Activated CD8-positive, alpha-beta memory T cell treated with anti-CD3 and anti-CD28 coated beads for 4 hours (primary cell): ENCODE measurements around the gene TRMT2A.

Experiments used
- DNase-seq, 2 donors: peaks; one replicate each; pipeline ENCODE4 v3.0.0-alpha.2; 2020; ENCODE audit warnings: low read depth in 2 of 2

The TRMT2A gene

DNA sequence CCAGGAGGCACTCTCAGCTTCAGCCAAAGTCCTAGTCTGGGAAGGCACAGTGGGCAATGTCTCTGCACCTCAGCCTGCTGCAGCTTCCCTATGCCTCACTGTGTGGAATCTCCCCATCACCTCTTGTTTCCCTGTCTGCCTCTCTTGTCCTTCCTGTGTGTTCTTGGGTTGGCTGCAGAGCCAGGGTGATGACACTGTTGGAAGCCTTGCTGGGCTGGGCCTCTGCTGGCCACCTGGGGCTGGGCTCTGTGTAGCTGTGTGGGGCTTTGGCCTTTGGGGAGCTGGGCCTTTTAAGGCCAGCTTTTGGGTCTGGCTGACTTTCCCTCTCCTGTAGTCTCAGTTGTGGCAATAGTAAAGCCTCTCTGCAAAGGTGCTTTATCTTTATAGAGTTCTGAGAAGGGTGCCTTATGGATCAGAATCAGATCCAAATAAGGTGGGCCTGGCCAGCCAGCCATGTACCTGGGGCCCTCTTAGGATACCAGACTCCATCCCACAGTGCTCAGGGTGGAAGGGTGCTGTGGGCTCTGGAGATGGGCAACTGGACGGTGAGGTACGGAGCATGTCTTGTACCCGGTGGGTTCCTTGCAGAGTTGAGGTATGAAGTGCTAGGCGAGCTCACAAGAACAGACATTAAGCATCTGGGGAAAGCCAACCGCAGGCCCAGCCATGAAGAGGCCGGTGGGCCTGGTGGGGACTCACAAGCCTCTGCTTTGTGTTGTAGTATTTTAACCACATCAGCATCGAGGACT, 11.4 kb downstream of the TRMT2A start:
- DNase-seq, result no peak

DNA sequence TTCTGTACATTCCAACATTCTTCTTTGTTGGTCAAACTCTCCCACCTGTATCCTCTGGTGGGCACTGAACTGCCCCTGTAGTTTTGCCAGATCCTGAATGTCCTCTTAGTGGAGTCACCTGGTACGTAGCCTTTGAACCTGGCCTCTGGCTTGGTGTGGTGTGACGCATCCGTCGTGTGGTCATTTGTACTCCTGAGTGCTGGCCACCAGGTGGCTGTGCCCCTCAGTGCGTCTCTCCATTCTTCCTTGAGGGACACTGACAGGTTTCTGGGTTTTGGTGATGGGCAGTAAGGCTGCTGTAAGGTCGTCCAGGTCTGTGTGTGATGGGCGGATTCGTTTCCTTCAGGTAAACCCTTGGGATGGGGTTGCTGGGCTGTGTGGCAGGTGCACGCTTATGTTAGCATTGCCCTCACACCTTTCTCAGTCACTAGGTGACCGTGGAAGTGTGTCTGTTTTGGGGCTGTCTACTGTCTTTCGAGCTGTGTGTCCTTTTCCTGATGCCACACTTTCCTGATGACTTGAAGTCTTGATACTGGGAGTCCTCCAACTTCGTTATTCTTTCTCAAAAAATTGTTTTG, 14.7 kb downstream of the TRMT2A start:
- no peak for DNase-seq

DNA sequence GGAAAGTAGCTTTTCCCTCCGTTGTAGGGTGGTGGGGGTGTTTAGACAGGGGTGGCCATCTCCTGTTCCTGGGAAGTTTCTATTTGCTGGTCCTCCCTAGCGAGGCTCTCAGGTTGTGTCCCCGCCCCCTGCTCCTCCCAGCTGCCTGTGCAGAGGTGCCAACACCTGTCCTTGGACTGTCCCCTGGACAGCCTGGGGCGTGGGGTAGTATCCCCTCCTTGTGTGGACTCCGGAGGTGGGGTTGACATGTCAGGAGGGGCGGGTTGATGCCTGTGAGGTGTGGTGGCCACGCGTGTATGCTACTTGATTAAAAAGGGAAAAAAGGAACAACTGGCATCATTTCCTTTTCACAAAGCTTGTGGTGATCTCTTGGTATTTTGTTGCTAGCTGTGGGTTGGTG, 15.4 kb downstream of the TRMT2A start:
- no peak for DNase-seq

DNA sequence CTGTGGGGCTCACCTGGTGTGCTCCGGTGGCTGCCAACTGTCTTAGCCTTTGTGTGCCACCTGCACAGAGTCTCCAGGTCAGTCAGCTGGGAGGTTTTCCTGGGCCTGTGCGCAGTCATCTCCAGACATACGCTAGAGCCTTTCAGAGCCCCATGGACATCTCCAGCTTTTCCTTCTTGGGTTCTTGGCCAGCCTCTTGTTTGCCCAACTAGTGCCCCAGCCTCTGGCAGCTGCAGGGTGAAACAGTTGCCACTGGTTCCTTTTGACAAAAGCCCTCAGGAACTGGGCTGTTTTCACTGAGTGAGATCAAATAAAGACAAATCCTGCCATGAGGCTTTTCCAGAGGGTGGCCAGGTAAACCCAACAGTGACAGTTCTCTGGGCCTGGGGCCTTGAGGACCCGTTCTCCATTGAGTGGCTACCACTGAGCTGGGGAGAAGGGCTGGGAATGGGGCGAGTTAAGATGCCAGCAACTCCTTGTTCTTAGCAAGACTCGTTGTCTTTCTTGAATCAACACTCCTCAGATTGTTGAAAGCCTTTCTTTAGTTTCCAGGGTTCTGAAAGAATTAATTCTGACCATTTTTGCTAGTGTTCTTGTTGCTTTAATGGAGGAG, 17.8 kb downstream of the TRMT2A start:
- DNase-seq, result no peak

DNA sequence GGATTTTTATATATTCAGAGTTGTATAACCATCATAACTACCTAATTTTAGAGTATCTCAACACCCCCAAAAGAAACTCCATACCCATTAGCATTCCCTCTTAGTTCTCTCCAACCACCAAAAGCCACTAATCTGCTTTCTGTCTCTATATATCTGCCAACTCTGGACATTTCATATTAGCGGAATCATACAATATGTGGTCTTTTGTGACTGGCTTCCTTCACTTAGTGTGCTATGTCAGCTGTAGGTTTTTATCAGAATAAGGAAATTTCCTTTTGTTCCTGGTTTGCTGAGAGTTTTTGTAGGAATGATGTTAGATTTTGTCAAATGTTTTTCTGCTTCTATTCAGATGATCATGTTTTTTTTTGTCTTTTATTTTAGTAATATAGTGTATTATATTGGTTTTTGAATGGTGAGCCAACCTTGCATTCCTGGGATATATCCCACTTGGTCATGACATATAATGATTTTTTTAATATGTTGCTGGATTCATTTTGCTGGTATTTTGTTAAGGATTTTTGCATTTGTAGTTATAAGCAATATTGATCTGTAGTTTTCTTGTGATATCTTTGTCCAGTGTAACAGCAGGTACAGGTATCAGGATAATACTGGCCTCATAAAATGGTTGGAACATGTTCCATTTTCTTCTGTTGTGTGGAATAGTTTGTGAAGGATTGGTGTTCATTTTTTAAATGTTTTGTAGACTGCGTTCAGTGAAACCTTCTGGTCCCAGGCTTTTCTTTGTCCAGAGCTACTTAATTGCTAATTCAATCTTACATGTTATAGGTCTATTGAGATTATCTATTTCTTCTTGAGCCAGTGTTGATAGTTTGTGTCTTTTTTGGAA, 20.2 kb downstream of the TRMT2A start:
- no peak for DNase-seq

DNA sequence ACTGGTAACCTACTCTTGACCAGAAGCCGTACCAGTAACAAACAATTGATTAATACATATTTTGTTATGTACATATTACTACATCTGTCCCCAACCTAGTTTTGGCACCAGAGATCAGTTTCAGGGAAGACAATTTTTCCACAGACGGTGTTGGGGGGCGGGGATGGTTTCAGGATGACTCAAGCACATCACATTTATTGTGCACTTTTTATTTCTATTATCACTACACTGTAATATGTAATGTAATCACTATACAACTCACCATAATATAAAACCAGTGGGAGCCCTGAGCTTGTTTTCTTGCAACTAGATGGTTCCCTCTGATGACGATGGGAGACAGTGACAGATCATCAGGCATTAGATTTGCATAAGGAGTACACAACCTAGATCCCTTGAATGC, 21.5 kb downstream of the TRMT2A start:
- DNase-seq, result no peak

DNA sequence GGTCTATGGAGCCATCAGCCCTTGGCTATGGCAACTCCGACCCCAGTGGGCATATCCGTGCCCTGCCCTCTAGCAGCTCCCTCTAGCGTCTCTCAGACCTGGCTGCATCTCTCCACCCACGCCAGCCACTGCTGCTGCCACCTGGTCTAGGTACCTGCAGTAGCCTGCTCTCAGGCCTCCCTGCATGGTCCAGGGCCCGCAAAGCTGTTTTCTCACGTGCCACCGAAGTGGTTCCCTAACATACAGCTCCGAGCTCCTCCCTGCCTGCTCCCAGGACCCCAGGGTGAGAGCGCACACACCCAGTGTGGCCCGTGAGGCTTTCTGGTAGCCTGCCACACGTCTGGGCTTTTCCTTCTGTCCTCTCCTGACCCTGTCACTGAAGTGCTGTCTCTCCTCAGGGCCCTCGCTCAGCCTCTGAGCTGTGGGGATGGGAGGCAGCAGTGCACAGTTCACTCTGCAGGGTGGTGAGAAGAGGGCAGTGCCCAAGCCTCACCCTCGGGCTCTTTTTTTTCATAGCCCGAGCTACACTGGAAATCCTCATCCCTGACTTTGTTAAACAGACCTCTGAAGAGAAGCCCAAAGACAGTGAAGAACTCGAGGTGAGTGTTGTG, 22.7 kb downstream of the TRMT2A start:
- DNase-seq, result no peak

DNA sequence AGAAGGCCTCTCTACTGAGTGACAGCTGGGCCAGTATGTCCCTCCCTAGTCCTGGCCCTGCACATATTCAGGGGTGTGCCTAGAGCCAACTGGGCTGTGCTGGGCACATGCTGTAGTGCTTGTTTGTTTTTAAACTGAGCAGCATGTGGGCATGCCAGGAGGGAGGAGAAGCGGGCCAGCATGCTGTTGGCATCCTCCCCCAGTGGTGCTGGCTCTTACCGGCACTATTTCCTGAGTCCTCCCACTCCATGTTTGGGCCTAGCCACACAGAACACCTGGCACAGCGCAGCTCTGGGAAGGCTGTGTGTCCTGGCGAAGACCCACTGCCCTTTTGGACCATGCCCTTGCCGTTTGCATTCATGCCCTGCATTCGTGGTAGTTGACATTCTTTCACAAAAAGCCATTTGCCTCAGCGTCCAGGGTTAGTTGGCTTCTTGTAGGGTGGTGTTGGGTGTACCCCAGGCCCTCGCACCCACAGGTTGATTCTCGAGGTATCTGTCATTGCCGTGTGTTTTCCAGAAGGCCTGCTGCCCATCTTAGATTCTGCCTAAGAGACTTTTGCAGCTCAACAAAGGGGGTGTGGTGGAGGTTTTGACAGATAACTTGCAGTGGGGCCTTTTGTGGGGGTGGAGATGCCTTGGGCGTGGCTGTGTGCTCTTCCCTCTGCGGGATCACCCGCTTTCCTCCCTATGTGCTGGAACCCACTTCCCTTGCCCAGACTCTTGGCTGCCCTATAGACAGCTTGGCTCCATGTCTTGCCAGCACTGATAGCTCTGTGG, 23.4 kb downstream of the TRMT2A start:
- DNase-seq, result no peak

DNA sequence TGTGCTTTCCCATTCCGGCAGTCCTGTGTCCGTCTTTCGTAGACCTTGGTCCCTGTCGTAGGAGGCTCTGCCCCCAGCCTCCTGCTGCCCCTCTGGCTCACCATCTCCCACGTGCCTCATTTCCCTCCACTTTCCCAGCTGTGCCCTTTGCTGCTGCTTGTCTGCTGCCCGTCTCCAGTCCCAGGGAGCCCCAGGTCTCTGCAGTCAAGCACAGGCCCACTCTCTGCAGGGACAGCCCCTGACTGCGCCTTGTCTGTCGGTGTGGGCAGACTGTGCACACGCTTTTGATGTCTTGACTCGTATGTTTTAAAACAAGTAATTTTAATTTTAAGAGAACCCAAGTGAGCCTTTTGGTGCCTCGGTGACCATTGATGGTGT, 24.6 kb downstream of the TRMT2A start:
- DNase-seq, result no peak

DNA sequence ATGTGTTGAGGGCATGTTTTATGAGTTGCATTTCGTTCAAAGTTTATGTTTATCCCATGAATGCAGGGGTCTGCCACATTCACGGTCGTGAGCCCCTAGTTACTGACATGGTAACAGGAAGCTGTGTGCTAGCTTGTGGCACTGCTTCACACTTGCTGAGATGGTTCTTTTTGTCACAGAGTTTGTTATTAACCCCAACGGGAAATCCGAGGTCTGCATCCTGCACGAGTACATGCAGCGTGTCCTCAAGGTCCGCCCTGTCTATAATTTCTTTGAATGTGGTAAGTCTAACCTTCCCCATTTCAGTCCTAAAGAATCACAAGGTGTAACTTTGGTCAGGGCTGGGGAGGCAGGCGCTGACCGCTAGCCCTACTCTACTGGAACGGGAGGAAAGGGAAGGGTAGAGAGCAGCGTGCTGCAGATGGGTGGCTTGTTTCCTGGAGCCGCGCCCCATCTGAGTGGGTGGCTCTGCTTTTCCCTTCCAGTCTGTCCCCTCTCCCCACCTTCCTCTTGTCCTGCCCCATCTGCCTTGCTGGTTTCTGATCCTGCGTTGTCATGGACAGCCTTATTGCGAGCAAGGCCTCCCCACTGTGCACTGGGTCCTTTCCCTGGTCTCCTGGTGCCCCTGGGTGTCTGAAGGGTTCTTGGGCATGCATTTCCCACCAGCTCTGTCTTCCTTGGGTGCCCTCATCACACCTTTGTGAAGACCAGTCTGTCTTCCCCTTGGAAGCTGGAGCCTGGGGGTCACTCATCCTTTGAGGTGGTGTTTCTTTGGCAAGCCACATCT, 25.1 kb downstream of the TRMT2A start:
- DNase-seq, result no peak

DNA sequence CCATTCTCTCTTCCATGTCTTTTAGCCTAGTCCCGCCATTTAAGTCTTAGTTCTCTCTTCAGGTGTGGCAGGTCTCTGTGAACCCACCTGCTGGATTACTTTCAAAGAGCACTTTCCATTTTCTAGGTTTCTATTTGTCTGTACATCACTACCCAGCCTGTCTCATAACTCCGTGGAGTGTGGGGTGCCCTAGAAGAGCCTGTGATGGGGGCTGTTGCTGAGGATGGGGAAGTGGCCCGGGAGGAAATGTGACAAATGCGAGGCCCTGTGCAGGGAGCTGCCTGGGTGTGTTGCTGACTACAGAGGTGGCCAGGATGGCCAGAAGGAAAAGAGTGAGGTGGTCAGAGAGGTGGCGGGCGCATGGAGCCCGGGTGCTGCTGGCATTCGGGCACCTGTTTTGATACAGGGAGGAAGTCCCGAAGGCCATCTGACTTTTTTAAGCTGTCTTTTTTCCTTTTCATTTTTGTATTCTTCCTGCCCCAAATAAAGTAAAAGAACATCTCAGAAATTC, 26.2 kb downstream of the TRMT2A start:
- no peak for DNase-seq

DNA sequence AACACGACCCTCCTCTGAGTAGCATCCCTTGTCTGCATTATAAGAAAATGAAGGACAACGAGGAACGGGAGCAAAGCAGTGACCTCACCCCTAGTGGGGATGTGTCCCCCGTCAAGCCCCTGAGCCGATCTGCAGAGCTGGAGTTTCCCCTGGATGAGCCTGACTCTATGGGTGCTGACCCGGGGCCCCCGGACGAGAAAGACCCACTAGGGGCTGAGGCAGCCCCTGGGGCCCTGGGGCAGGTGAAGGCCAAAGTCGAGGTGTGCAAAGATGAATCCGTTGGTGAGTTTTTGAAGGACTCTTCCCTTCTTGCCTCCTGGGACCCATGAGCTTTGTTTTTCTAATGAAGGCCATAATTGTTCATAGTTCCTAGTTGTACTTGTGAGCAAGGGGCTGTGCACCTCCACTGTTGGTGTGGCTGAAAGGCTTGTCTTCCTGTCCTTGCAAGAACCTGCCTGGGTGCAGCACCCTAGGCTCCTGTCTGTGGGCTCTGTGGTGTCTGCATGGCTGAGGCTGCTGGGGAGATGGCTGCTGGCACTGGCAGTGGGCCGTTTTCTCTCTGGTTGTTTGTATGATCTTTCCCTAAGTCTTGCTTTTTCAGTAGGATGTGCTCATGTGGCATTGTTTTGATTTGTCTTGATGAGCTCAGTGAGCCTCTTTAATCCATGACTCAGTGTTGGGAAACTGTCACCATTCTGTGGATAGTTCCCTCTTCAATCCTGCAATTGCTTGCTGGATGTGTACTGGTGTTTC, 26.9 kb downstream of the TRMT2A start:
- DNase-seq, result no peak

DNA sequence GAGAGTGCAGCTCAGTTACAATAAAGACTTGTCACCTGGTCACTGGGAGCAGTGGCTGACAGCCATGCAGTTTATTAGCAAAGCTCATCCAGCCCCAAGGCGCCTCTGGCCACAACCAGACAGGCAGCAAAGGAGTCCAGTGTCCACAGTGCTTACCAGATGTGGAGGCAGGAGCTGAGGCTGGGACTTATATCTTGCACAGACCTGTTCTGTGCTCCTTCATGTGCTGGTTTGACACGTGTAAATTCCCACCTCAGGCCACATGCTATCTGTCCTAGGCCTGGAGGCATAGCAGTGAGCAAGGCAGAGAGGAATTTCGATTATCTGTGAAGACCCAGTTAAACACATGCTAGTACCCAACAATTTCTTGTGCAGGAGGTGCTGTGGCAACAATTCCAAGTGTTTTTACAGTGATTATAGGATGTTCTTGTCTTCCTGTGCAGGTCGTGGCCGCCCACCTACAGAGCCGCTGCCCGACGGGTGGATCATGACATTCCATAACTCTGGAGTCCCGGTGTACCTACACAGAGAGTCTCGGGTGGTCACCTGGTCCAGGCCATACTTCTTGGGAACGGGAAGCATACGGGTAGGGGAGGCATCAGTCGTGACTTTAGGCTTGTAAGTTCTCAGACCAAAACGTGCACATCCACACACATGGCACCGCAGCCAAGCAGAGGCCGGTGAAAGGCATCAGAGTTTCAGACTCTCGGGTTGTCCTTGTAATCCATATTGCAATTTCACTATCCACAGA, 27.6 kb downstream of the TRMT2A start:
- DNase-seq, result no peak

DNA sequence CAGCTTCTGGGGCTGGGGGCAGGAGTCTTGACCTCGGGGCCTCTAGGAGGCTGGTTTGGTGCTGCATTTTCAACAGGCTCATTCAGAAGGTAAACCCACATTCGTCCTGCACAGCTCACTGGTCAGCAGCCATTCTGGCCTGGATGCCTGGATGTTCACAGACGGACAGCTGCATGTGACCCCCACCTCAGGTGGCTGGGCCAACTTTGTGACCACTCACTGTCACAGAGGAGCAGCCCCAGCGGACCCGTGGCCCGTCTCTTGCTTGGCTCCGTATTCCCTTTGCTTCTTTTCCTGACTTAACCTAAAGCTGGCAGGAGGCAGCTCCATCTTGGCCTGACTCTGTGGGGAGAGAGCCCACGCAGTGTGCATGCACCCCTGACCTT, 28.8 kb downstream of the TRMT2A start:
- DNase-seq, result no peak

DNA sequence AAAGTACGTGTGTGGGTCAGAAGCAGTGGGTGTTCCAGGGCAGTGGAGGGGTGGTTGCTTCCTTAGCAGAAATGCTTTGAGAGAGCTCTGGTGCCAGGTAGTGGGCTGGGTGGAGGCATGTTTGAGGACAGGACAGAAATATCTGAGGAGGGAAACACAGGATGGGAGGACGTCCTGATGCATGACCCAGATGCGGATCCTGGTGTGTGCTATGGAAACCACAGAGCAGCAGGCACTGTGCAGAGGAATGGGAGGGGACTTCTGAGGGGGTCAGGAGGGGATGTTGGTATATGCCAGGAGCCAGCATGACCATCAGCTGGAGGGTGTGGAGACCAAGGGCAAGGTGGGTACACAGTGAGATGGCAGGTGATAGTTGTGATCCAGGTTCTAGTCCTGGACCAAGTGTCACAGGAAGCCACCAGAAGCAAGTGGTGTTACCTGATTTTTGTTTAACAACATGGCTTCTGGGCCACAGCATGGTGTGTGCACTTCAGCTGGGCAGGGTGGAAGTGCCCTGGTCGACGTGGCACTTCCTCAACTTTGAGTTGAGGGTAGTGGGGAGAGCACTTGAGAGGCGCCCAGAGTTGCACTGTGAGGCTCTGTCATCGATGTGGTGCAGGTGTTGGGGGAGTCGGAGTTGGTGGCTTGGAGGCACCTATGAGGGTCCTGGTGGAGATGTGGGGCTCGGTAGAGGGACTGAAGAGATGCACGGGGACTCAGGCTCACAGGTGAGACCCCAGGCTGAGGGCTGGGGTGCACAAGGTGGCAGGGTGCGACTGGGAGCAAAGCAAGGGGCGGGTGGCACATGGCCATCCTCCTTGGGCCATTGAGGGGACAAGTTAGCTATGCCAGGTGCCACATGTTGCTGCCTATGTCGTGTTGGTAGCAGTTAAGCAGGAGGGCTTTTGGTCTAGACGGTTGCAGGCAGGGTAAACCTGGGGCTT, 29.4 kb downstream of the TRMT2A start:
- no peak for DNase-seq

DNA sequence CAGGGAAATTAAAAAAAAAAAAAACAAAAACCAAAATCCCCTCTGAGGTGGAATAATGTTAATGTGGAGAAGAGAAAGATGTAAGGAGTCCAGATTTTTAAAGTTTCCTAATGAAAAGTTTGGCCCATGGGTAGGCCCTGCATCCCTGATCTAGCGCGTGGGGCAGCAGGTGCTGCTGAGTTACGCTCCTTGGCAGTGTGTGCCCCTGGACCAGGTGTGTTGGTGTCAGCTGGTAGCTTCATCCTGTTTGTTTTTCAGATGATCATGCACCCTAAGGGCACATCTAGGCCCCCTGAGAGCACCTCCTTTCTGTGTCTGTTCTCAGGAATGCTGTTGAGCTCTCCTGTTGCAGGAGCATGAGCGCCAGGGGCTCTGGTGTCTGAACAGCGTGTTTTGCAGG, 30.3 kb downstream of the TRMT2A start:
- no peak for DNase-seq

DNA sequence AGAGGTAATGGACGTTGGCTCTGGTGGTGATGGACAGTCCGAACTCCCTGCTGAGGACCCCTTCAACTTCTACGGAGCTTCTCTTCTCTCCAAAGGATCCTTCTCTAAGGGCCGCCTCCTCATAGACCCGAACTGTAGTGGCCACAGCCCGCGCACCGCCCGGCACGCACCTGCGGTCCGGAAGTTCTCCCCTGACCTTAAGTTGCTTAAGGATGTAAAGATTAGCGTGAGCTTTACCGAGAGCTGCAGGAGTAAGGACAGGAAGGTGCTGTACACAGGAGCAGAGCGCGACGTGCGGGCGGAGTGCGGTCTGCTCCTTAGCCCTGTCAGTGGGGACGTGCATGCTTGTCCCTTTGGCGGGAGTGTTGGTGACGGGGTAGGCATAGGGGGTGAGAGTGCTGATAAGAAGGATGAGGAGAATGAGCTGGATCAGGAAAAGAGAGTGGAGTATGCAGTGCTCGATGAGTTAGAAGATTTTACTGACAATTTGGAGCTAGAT, 30.9 kb downstream of the TRMT2A start:
- DNase-seq, result no peak

DNA sequence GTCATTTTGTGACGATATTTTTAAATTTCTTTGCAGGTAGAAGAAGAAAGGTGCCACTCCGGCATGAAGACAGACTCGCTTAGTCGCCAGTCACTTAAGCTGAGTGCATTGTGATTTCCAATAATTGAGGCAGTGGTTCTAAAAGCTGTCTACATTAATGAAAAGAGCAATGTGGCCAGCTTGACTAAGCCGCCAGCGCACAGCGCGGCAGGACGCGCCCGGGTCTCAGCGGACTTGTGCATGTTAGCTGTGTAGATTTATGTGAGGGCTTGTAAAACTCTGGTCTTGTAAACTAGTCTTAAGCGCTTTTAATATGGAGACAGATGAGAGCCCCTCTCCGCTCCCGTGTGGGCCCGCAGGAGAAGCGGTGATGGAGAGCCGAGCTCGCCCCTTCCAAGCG, 31.4 kb downstream of the TRMT2A start:
- no peak for DNase-seq
